RPMI8226 (cell line): ENCODE measurements around the gene ARL5C.

Experiments
- DNase-seq: peaks from one replicate; pipeline ENCODE4 v3.0.0-alpha.2; 2015

Gene ARL5C

GRCh38 chr17:39166437-39167335 is 725 bp upstream of the ARL5C start:
- peak; percentile 63 for DNase-seq

DNA sequence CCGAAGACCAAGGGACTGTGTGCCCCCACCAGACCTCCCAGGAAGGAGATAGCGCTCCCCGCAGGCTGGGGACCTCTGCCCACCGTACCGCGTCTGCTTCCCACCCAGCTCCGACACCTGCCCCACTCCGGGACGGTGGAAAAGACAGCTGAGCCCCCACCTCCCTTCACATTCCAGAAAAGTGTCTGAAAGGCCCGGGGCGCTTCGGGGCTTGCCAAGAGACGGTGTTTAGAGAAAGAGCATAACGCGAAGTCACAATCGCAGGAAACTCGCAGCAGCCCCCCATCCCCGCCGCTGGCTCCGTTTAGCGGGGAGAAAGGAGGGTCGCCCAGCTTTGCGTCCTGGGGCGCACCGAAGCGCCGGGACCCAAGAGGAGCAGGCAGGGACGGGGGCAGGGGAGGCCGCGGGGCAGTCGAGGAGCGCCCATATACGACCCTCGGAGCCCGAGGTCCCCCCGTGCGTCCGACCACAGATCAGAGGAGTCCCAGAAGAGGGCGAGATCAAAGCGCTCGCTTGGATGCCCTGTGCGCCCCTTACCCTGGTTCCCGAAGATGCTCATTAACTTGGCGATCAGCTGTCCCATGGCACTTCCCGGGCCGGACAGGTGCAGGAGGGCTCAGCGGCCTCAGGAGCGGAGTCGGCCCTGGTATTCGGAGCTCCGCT is 652 bp downstream of the ARL5C start:
- no peak for DNase-seq

DNA sequence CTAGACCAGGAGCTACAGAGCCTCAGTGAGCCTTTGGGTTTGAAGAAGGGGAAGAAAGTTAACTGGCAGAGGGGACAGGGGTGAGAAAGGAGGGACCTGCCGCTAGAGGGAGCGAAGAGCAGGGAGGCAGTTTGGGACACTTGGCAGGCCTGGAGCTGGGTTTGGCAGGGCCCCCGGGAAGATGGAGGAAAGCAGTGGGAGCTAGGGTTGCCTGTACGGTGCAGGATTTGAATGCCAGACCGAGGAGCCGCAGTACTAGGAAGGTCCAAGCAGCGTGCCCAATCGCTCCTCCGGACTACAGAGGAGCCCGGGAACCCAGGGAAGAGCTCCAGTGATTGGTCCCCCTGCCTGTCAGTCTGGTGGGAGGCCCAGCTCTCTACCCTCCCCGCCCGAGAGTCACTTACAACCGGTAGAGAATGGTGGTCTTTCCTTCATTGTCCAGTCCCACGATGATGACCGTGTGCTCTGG is 1.3 kb downstream of the ARL5C start:
- DNase-seq, result peak; percentile 85

- no peak for DNase-seq
Observed at GRCh38 chr17:39161962-39162361, 4.0 kb downstream of the ARL5C start.

DNA sequence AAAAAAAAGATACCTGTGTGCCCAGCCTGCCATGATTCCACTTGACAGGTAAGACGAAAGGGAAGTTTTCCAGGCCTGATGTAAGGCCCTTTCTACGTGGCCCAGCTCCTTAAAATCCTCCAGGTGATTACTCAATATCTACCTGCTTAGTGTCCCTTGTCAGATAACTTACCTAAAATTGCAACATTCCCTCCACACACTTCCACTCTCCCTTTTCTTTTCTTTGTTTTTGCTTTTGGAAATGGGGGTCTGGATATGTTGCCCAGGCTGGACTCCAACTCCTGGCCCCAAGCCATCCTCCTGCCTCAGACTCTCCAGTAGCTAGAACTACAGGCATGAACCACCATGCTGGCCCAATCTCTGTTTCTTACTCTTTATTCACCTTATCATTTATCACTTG is 7.3 kb downstream of the ARL5C start:
- DNase-seq, result no peak

DNA sequence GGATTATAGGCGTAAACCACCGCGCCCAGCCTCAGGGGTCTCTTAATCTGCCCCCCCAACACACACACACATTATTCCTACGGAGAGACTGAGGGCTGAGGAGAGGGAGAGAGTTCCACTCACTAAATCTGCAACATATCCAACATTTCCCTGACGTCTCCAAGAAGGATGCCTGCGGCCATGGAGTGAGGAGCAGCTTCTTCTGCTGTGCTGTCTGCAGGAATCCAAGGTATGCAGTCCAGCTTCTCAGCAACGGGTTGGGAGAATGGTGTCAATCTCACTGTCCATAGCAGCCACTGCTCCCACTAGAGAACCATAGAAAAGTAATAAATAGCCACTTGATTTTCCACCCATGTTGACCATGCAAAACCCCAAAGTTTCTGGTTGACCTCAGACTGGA is 9.5 kb downstream of the ARL5C start:
- no peak for DNase-seq

- DNase-seq, result no peak
Observed at GRCh38 chr17:39155654-39156053, 10.3 kb downstream of the ARL5C start.

DNA sequence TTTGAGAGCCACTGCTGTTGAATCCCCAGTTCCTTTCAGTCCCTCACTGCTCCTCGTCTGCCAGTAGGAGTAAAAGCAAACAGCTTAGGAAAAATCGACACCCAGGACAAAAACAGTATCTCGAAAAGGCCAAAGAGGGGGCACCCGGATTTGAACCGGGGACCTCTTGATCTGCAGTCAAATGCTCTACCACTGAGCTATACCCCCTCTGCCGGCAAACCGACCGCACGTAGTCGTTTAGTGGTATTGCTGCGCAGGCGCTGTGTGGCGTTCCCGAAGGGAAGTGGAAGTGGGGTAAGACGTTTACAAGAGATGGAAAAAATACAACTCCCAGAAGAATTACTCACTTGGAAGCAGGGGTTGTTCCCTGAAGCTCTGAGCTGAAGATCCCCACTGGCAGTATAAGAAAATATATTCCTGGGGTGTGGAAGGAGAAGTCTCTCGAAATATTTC is 12.3 kb downstream of the ARL5C start:
- DNase-seq, result peak; percentile 82

DNA sequence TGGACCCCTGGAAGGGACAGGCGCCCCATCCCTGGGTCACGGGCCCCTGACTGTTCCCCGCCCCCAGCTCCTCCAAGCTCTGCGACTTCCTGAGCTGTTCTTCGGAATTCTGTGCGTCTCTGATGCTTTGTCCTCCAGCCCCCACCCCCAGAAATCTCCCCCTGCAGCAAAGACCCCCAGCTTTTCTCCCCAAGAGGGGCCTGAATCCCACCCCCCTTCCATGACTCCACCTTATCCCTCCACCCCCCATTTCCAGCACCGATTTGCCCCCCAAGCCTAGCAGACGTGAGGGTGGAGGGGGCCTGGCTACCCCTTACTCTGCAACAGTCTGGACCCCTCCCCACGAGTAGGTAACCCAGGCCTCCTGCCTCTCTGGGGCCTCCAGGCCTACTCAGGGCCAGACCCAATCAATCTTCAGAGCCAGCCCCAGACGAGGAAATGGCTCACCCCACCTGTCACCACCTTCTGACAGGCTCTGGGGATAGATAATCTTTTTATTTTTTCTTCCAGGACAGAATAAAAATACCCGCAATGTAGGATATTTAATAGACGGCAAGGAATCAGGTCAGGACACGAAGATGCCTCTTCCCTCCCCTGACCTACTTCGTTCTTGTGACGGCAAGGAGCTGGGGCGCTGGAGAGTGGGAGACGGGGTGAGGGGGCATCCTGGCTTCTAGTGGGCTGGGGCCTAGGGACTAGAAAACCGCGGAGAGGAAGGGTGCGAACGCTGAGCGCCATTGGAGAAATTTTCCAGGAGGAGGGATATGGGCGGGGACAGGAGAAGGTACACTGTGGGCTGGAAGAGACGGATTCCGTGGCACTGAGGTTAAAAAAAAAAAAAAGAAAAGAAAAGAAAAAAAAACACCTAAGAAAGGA is 13.8 kb downstream of the ARL5C start:
- DNase-seq, result no peak

GRCh38 chr17:39151150-39151942 is 14.6 kb downstream of the ARL5C start, which contains the start of gene PLXDC1:
Gene PLXDC1 (minus strand): TSS chr17:39151637. CDS start chr17:39151437, 200 bp downstream.
- DNase-seq, result no peak

GRCh38 chr17:39150795-39151149 is 15.2 kb downstream of the ARL5C start:
- peak; percentile 0 for DNase-seq

DNA sequence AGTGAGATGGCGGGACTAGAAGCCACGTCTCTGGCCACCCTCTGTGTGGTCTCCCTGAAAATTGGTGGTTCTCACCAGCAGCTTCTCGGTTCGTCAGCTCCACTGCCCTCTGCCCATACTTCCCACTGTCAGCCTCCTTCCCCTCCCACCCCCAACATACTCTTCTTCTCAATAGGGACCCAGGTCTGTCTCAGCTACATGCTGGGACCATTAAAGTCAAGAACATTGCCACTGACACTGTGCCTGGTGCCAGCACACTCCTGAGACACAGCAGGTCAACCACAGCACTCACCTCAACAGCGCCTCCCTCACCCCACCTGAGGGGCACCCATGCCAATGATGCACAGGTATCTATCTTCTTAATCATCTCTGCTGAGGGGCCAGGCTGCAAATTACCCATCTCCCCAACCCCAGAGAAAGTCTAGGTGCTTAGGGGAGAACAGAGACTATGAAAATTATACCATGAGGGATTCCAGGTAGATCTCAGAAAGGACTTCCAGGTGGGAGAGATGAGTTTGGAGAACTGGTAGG is 15.8 kb downstream of the ARL5C start:
- peak; percentile 50 for DNase-seq

DNA sequence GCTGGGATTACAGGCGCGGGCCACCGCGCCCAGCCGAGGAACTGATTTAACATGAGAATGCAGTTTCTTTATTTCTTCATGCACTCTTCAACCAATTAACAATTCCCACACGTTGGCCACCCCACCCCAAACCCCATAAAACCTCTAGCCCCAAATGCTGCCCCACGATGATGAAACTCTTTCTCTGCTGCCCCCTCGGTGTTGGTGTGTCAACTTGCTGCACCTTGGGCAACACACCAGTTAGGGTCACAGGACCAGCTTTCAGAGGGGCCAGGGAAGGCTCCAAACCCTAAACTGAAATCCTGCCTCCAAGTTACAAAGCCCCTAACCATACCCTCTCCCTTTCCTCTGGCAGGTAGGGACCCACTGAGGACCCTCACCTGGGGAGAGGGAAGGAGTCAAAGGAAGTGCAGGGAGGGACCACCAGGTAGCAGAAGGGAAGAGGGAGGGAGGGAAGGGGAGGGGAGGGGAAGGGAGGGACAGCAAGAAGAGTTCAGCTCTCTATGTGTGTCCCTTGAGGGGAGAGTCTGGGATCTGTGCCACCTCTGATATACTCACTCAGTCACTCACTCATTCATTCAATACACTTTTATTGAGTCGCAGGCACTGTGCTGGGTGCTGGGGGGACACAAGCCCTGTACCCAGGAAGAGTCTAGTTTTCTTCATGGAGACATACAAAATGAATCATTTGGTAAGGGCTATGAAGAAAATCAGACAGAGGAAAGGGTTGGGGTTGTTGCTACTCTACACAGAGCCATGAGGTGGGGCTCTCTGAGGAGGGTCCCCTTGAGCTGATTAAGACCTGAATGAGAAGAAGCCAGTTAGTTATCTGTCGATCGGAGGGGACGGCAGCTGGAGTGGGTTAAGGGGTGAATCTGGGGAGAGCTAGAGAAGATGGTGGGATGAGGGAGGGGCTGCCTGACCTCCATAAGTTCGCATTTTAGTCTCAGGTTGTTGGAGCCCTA is 18.5 kb downstream of the ARL5C start:
- no peak for DNase-seq

DNA sequence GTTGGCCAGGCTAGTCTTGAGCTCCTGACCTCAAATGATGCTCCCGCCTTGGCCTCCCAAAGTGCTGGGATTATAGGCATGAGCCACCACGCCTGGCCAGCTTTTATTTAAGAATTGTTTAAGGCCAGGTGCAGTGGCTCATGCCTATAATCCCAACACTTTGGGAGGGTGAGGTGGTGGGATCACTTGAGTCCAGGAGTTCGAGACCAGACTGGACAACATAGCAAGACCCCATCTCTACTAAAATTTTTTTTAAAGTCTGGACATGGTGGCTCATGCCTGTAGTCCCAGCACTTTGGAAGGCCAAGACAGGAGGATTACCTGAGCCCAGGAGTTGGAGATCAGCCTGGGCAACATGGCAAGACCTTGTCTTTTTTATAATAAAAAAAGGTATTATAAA is 19.7 kb downstream of the ARL5C start:
- DNase-seq, result no peak

GRCh38 chr17:39145143-39145542 is 20.8 kb downstream of the ARL5C start:
- no peak for DNase-seq

GRCh38 chr17:39144416-39144840 is 21.5 kb downstream of the ARL5C start:
- DNase-seq, result peak; percentile 68

DNA sequence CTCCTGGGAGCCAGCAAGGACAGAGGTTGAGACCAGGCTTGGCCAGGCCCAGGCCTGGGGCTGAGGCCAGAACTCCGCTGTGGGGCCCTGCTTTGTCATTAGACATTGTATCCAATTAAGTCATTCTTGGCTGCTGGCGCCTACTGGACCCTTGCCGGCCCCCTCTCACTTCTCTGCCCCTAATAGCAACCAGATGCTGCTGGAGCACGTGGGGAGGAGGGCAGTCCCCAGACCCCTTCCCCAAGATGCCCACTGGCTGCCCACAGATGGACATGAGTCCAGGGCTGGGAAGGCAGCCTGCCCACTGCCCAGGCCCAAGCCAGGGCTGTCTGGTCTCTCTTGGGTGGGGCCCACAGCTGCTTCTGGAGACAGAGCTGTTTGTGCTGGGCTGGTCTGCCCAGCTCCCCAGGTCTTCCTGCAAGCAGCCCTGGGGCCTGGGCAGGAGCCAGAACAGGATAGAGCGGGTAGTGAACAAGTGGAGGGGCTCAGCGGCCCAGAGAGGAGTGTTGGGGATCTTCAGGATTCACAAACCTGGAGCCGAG is 22.3 kb downstream of the ARL5C start:
- no peak for DNase-seq

DNA sequence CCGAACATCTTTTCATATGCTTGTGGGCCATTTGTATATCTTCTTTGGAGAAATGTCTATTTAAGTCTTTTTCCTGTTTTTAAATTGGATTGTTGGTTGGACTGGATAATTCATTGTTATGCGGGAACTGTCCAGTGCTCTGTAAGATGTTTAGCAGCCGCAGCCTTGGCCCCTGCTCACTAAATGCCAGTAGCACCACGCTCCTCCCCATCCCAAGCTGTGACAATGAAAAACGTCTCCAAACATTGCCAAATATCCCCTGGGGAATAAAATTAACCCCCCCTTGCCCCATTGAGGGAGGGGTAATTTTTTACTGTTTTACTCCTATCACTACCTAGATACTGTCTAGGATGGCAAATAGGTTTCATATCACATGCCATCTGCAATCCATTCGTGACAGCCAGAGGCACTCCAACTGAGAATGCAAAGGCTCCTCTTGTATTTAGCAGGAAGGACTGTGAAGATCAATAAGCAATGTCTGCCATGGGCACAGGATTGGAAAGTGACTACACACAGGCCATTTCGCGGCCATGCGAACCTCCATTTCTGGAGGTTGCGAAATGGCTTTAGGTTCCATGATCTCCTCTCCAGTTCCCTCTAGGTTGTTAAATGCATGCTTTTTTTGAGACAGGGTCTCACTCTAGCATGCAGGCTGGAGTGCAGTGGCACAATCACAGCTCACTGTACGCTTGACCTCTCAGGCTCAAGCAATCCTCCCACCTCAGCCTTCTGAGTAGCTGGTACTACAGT is 23.9 kb downstream of the ARL5C start:
- DNase-seq, result no peak

GRCh38 chr17:39141294-39141693 is 24.7 kb downstream of the ARL5C start:
- DNase-seq, result no peak

GRCh38 chr17:39139561-39139960 is 26.4 kb downstream of the ARL5C start:
- no peak for DNase-seq
